H1 (cell line): ENCODE measurements around the gene PRAME. TPM values are rescaled to one million over a fixed set of nuclear protein-coding genes. Genes with fewer than 3 reads are reported as not detected.

Experiments used
- CTCF ChIA-PET: fragments of 300-600 bp; sonication (Branson Sonifier 250); formaldehyde crosslinking; loops from one replicate; lab custom pipeline; 2021; ENCODE audit not compliant: partially characterized antibody; lab: Charles Lee
- POLR2A ChIA-PET: fragments of 300-600 bp; sonication (Branson Sonifier 250); formaldehyde crosslinking; loops from one replicate; lab custom pipeline; 2021; ENCODE audit warnings: inconsistent platforms; ENCODE audit not compliant: partially characterized antibody; lab: Charles Lee
- DNase-seq, 2 experiments: peaks; one replicate each; pipeline versions ENCODE4 v3.0.0 to v3.0.0-alpha.2; 2010 to 2022; ENCODE audit warnings: low spot score in 2 of 2, low read depth in 1 of 2, mixed read lengths in 1 of 2
- FAIRE-seq: peaks from 2 replicates; lab custom pipeline; 2011; peaks lifted over from hg19 to GRCh38; lab: Jason Lieb, UNC
- H2AFZ ChIP-seq: 2 replicates; pipeline ENCODE4 v1.8.1; 2012; ENCODE audit warnings: low read length, inconsistent platforms
- H2AK5ac ChIP-seq: 2 replicates; pipeline ENCODE4 v1.6.1; 2013; ENCODE audit warnings: low read depth, low read length
- H2BK120ac ChIP-seq: replicated peaks from 2 replicates; pipeline ENCODE3; 2013; ENCODE audit warnings: low read depth, low read length, inconsistent platforms
- H2BK12ac ChIP-seq: 2 replicates; pipeline ENCODE4 v1.6.1; 2013; ENCODE audit warnings: low read depth, low read length
- H2BK15ac ChIP-seq: 2 replicates; pipeline ENCODE4 v1.6.1; 2013; ENCODE audit warnings: low read length
- H2BK20ac ChIP-seq: 2 replicates; pipeline ENCODE4 v1.6.1; 2013; ENCODE audit warnings: low read length
- H2BK5ac ChIP-seq: 2 replicates; pipeline ENCODE4 v1.6.1; 2013; ENCODE audit warnings: low read depth, low read length
- H3K14ac ChIP-seq: 2 replicates; pipeline ENCODE4 v1.6.1; 2013; ENCODE audit warnings: inconsistent platforms; ENCODE audit not compliant: insufficient read length
- H3K18ac ChIP-seq: 2 replicates; pipeline ENCODE4 v1.6.1; 2013; ENCODE audit warnings: low read length; ENCODE audit errors: extremely low read depth
- H3K23ac ChIP-seq: 2 replicates; pipeline ENCODE4 v1.6.1; 2013; ENCODE audit warnings: inconsistent platforms; ENCODE audit not compliant: insufficient read length
- H3K23me2 ChIP-seq: 2 replicates; pipeline ENCODE4 v1.6.1; 2013; ENCODE audit warnings: low read depth, low read length
- H3K27ac ChIP-seq: 2 replicates; pipeline ENCODE4 v1.6.1; 2011; ENCODE audit warnings: low read depth, low read length, inconsistent platforms
- H3K27me3 ChIP-seq, 4 experiments: replicated peaks in 1 of 4; 1 replicate in 1 of 4; 2 replicates in 3 of 4; pipeline versions ENCODE4 v1.6.1 to v1.8.1; 2011 to 2013; ENCODE audit warnings: low read length in 3 of 4, mild to moderate bottlenecking in 3 of 4, inconsistent platforms in 2 of 4, mixed read lengths in 2 of 4, moderate library complexity in 1 of 4; ENCODE audit not compliant: control insufficient read depth in 3 of 4, insufficient read depth in 3 of 4; ENCODE audit errors: extremely low read depth in 1 of 4
- H3K36me3 ChIP-seq, 4 experiments: 2 replicates each; pipeline versions ENCODE4 v1.6.1 to v1.8.1; 2011 to 2013; ENCODE audit warnings: mild to moderate bottlenecking in 4 of 4, low read length in 3 of 4, moderate library complexity in 2 of 4, control low read depth in 1 of 4, inconsistent platforms in 1 of 4; ENCODE audit not compliant: insufficient read depth in 4 of 4, control insufficient read depth in 2 of 4
- H3K4ac ChIP-seq: replicated peaks from 2 replicates; pipeline ENCODE3; 2013; ENCODE audit warnings: low read length, low read depth, mixed read lengths, inconsistent platforms; ENCODE audit not compliant: insufficient read length
- H3K4me1 ChIP-seq, 4 experiments: replicated peaks in 1 of 4; 1 replicate in 1 of 4; 2 replicates in 3 of 4; pipeline versions ENCODE4 v1.6.1 to v1.8.1; 2011 to 2013; ENCODE audit warnings: low read length in 3 of 4, inconsistent platforms in 2 of 4, mixed read lengths in 1 of 4; ENCODE audit not compliant: insufficient read depth in 4 of 4, control insufficient read depth in 3 of 4
- H3K4me2 ChIP-seq, 2 experiments: 2 replicates each; pipeline versions ENCODE4 v1.6.1 to v1.8.1; 2011 to 2013; ENCODE audit warnings: low read depth in 2 of 2, low read length in 2 of 2, control low read depth in 1 of 2, inconsistent platforms in 1 of 2, mild to moderate bottlenecking in 1 of 2; ENCODE audit not compliant: insufficient read depth in 1 of 2
- H3K4me3 ChIP-seq, 4 experiments: fragments of 200-600, 300-600 bp in 1 of 4; sonication (generic), shearing (Covaris generic), sonication (Bioruptor Twin) in 1 of 4; 2 replicates each; pipeline versions ENCODE4 v1.5.1 to v1.8.1; 2011 to 2016; ENCODE audit warnings: low read length in 4 of 4, low read depth in 3 of 4, control low read depth in 2 of 4, inconsistent platforms in 2 of 4, mild to moderate bottlenecking in 2 of 4, mixed read lengths in 1 of 4, moderate library complexity in 1 of 4; ENCODE audit not compliant: insufficient read depth in 2 of 4; ENCODE audit errors: extremely low read depth in 1 of 4
- H3K56ac ChIP-seq: replicated peaks from 2 replicates; pipeline ENCODE3; 2013; ENCODE audit warnings: low read depth, mild to moderate bottlenecking, mixed read lengths, low read length, inconsistent platforms; ENCODE audit not compliant: insufficient read length
- H3K79me1 ChIP-seq: 2 replicates; pipeline ENCODE4 v1.6.1; 2013; ENCODE audit warnings: low read depth, low read length, control low read depth
- H3K79me2 ChIP-seq, 2 experiments: 2 replicates each; pipeline versions ENCODE4 v1.6.1 to v1.8.1; 2012 to 2013; ENCODE audit warnings: low read length in 2 of 2, mild to moderate bottlenecking in 2 of 2, inconsistent platforms in 1 of 2; ENCODE audit not compliant: insufficient read depth in 2 of 2, control insufficient read depth in 1 of 2
- H3K9ac ChIP-seq, 4 experiments: replicated peaks in 1 of 4; 1 replicate in 1 of 4; 2 replicates in 3 of 4; pipeline versions ENCODE4 v1.6.1 to v1.8.1; 2011 to 2013; ENCODE audit warnings: low read depth in 3 of 4, low read length in 3 of 4, control low read depth in 2 of 4, mild to moderate bottlenecking in 2 of 4, moderate library complexity in 2 of 4, inconsistent platforms in 1 of 4; ENCODE audit errors: extremely low read depth in 1 of 4
- H3K9me3 ChIP-seq, 2 experiments: 2 replicates each; pipeline versions ENCODE4 v1.6.1 to v1.8.1; 2012 to 2013; ENCODE audit warnings: mild to moderate bottlenecking in 2 of 2, moderate library complexity in 2 of 2, control low read depth in 1 of 2, inconsistent platforms in 1 of 2, low read depth in 1 of 2, low read length in 1 of 2, mixed read lengths in 1 of 2; ENCODE audit not compliant: insufficient read depth in 2 of 2
- H4K20me1 ChIP-seq, 2 experiments: replicated peaks in 1 of 2; 2 replicates each; pipeline versions ENCODE3 to v1.8.1; 2011 to 2013; ENCODE audit warnings: inconsistent platforms in 2 of 2, low read length in 2 of 2, mild to moderate bottlenecking in 1 of 2; ENCODE audit not compliant: insufficient read depth in 2 of 2, control insufficient read depth in 1 of 2
- H4K5ac ChIP-seq: 2 replicates; pipeline ENCODE4 v1.6.1; 2013; ENCODE audit warnings: low read length, low read depth, mixed read lengths, inconsistent platforms; ENCODE audit not compliant: insufficient read length
- H4K8ac ChIP-seq: 2 replicates; pipeline ENCODE4 v1.8.0; 2013; ENCODE audit warnings: mild to moderate bottlenecking, moderate library complexity, low read length, inconsistent platforms; ENCODE audit not compliant: insufficient read depth; ENCODE audit errors: extremely low read depth
- H4K91ac ChIP-seq: replicated peaks from 2 replicates; pipeline ENCODE3; 2013; ENCODE audit warnings: low read length, mixed read lengths, inconsistent platforms; ENCODE audit not compliant: insufficient read length
- GTF2F1 ChIP-seq: IDR thresholded peaks from 2 replicates; pipeline ENCODE4 v1.6.1; 2012; ENCODE audit warnings: low read depth, low read length, improper control_type of control experiment, borderline replicate concordance
- HDAC6 ChIP-seq: IDR thresholded peaks from one replicate; pipeline ENCODE4 v1.7.1; 2012; ENCODE audit warnings: low read depth, mild to moderate bottlenecking, inconsistent platforms, low read length, moderate library complexity
- SAP30 ChIP-seq: fragments of 300-600 bp; sonication (generic); IDR thresholded peaks from 2 replicates; pipeline ENCODE4 v1.7.1; 2012; ENCODE audit warnings: low read length, moderate library complexity, mild to moderate bottlenecking, inconsistent platforms; ENCODE audit not compliant: insufficient read depth, insufficient replicate concordance
- SP1 ChIP-seq: IDR thresholded peaks from 2 replicates; pipeline ENCODE4 v1.6.1; 2011; ENCODE audit warnings: low read depth, low read length
- SP4 ChIP-seq: IDR thresholded peaks from 2 replicates; pipeline ENCODE4 v1.6.1; 2012; ENCODE audit warnings: low read length, inconsistent platforms
- YY1 ChIP-seq: IDR thresholded peaks from 2 replicates; pipeline ENCODE4 v1.6.1; 2011; ENCODE audit warnings: low read depth, mild to moderate bottlenecking, low read length
- ZNF274 ChIP-seq: IDR thresholded peaks from 2 replicates; pipeline ENCODE4 v1.7.0; 2012; ENCODE audit warnings: low read length, borderline replicate concordance; ENCODE audit errors: extremely low read depth
- WGBS, 2 experiments: shearing (Covaris generic) in 1 of 2; methylation state at CpG; one replicate each; pipeline versions ENCODE4 v1.1.6 to v1.1.7; 2013 to 2015; ENCODE audit warnings: low lambda C conversion rate in 2 of 2, mixed read lengths in 2 of 2, inconsistent platforms in 1 of 2, low coverage in 1 of 2, missing lambda C conversion rate in 1 of 2; ENCODE audit not compliant: insufficient replicate concordance in 2 of 2, insufficient coverage in 1 of 2, insufficient read length in 1 of 2; ENCODE audit errors: extremely low coverage in 1 of 2, missing lambda C conversion rate in 1 of 2; 5-methylcytosine and 5-hydroxymethylcytosine counted together
- polyA plus RNA-seq, 7 experiments: library from polyadenylated mRNA; depleted of rRNA in 3 of 7; stranded (reverse) in 5 of 7; unstranded in 2 of 7; fragments of >200 nt in 5 of 7; fragments of 200-250 nt in 2 of 7; gene quantifications; 1 replicate in 5 of 7; 2 replicates in 1 of 7; 4 replicates in 1 of 7; pipeline versions ENCODE4 v1.2.1 to v1.2.3, GENCODE V29; 2011 to 2013; ENCODE audit warnings: missing spikeins in 2 of 7, mixed read lengths in 2 of 7
- total RNA-seq: library from RNA; stranded (reverse); fragmentation: NEBNext Ultra II Directional; extraction: Animal tissue kit (Norgen Biotek cat#: 25700); gene quantifications from 2 replicates; pipeline ENCODE4 v1.2.1, GENCODE V29; 2021
- TF ChIP-seq, protein P1 (sequence below): IDR thresholded peaks from 2 replicates; pipeline ENCODE4 v1.6.1; 2012; ENCODE audit warnings: inconsistent platforms
- TF ChIP-seq, protein P2 (sequence below), 3 experiments: IDR thresholded peaks; 1 replicate in 2 of 3; 2 replicates in 1 of 3; pipeline versions ENCODE4 v1.5.1 to v1.6.1; 2011; ENCODE audit warnings: low read length in 3 of 3, mild to moderate bottlenecking in 3 of 3, inconsistent platforms in 2 of 3, low read depth in 1 of 3, moderate library complexity in 1 of 3; ENCODE audit not compliant: insufficient read depth in 1 of 3; ENCODE audit errors: control extremely low read depth in 1 of 3

The PRAME gene
- total and polyA plus RNA-seq, 2 of the 8 experiments (the other 6 are each of a cell fraction or from before 2014, with no cell fraction given): 0.15 to 1.1 TPM

DNA sequence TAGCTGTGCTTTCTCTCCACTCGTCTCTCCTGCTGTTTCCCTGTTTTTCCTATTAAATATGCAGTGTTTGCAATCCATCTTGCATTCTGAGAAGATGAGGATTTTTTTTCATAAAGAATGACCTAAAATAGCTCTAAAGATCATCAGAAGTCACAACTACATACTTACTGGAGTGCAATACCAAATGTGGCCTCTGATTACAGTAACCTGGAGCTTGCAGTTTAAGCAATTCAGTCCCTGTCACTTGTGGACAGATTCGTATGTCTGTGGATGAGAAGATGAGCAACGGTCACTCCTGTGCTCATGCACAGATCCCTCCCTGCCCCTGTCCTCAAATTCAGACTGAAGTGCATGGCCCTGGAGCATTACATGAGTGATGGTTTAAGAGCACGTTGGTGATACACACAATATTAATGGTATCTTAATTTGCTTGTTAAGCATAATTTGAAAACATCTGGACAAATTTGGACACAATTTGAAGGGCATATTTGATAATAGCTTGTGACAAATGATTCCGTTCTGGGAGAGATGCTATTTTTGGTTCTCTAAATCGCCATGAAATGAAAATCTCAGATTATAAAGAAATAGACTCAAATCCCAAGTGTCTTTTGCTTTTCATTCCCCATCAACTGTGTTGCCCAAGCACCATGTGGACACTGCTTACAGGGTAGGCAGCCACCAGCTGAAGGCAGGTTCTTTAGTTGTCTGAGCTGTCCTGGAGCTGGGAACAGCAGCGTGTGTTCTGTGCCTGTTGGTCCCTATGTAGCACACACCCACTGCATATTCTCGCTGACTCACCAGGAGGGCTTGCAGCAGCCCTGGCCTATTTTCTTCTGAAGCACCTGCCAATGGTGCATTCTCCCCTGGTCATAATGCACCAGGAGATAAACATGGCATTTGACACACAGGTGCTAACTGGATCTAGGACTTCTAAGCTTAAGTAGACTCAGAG is 32.6 kb upstream of the PRAME start:
- Histone ChIP-seq H3K27me3 (peaks cover 21 to 52% (median 37%) of the 10 kb centered on the region in 4 experiments), H2BK15ac (no peak overlapping the region)
- TF ChIP-seq SAP30 (no peak), GTF2F1 (no peak), YY1 (no peak), SP1 (no peak), HDAC6 (no peak), ZNF274 (no peak), SP4 (no peak)
- TF ChIP-seq, protein P1, sequence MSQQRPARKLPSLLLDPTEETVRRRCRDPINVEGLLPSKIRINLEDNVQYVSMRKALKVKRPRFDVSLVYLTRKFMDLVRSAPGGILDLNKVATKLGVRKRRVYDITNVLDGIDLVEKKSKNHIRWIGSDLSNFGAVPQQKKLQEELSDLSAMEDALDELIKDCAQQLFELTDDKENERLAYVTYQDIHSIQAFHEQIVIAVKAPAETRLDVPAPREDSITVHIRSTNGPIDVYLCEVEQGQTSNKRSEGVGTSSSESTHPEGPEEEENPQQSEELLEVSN: no peak
- TF ChIP-seq, protein P2, sequence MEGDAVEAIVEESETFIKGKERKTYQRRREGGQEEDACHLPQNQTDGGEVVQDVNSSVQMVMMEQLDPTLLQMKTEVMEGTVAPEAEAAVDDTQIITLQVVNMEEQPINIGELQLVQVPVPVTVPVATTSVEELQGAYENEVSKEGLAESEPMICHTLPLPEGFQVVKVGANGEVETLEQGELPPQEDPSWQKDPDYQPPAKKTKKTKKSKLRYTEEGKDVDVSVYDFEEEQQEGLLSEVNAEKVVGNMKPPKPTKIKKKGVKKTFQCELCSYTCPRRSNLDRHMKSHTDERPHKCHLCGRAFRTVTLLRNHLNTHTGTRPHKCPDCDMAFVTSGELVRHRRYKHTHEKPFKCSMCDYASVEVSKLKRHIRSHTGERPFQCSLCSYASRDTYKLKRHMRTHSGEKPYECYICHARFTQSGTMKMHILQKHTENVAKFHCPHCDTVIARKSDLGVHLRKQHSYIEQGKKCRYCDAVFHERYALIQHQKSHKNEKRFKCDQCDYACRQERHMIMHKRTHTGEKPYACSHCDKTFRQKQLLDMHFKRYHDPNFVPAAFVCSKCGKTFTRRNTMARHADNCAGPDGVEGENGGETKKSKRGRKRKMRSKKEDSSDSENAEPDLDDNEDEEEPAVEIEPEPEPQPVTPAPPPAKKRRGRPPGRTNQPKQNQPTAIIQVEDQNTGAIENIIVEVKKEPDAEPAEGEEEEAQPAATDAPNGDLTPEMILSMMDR (IDR thresholded peaks at IDR 0.05; ENCODE audit: control extremely low read depth in 1 of 3, insufficient read depth in 1 of 3, low read depth in 1 of 3, low read length in 3 of 3): no peak

More for the DNA sequence above, 32.6 kb upstream of the PRAME start:
- Histone ChIP-seq H3K23ac (no peak overlapping the region), H3K4me1 (no peaks in the 10 kb centered on the region), H4K8ac (no peak overlapping the region), H3K18ac (no peak overlapping the region), H3K14ac (no peak overlapping the region), H3K23me2 (no peaks in the 10 kb centered on the region), H3K4me3 (no peak overlapping the region), H4K91ac (no peak overlapping the region), H3K36me3 (no peaks in the 10 kb centered on the region), H3K9me3 (peaks cover 22 to 60% of the 10 kb centered on the region in 2 experiments), H2BK20ac (no peak overlapping the region), H2BK120ac (no peak overlapping the region), H2AK5ac (no peak overlapping the region), H3K56ac (no peak overlapping the region), H4K20me1 (no peaks in the 10 kb centered on the region), H3K9ac (no peak overlapping the region), H2BK5ac (no peak overlapping the region), H2AFZ (no peak overlapping the region), H4K5ac (no peak overlapping the region), H3K4ac (no peak overlapping the region), H2BK12ac (no peak overlapping the region), H3K79me2 (no peaks in the 10 kb centered on the region), H3K27ac (no peak overlapping the region), H3K79me1 (no peaks in the 10 kb centered on the region), H3K4me2 (no peak overlapping the region)
- DNase-seq (no peak), FAIRE-seq (no peak)
- ChIA-PET CTCF (interaction anchor here (0.5 to 2.6 kb wide), 6 partner anchors 13 to 368 kb away, joined by 3 to 11 read pairs (median 3); no protein-coding TSS in a partner anchor), POLR2A (no interaction called here)
- 65% methylated on average over 8 of the region's 8 CpGs; no CpG with 5 or more reads in 1 of the 2 experiments for WGBS, 2 experiments
